GM23248 (cell line): ENCODE data around the gene NFIA.

ENCODE experiments used
- EZH2 ChIP-seq: fragments of 200-600 bp; sonication (generic); IDR thresholded peaks from 2 replicates; pipeline ENCODE4 v1.6.1; 2018; ENCODE audit warnings: antibody characterized with exemption, mild to moderate bottlenecking; ENCODE audit not compliant: insufficient read depth, poor library complexity, severe bottlenecking
- EZH2phosphoT487 ChIP-seq: fragments of 200-600 bp; sonication (generic); IDR thresholded peaks from 2 replicates; pipeline ENCODE4 v1.6.1; 2018; ENCODE audit warnings: antibody characterized with exemption, moderate library complexity, mild to moderate bottlenecking, low read depth; ENCODE audit not compliant: insufficient read depth

GRCh38 chr1:61253059-61253735, 170.8 kb downstream of the NFIA start:
- TF ChIP-seq EZH2 = no peak
- no peak for TF ChIP-seq EZH2phosphoT487
